HG03159 (cell line): ENCODE data around the gene OMA1.
A peak's percentile ranks its signal among the peaks of the same experiment; 100 is the strongest.
"Not testable (repeated sequence)": the region's sequence is repeated elsewhere in the genome, so short reads cannot be mapped to it uniquely, and the experiment has no call there.

ENCODE experiments used
- ATAC-seq: cut with Tn5 transposase; IDR thresholded peaks from one replicate; pipeline ENCODE4 v1.9.1; 2021; ENCODE audit warnings: mild to moderate bottlenecking, moderate library complexity; ENCODE audit not compliant: unreplicated experiment

The OMA1 gene

DNA sequence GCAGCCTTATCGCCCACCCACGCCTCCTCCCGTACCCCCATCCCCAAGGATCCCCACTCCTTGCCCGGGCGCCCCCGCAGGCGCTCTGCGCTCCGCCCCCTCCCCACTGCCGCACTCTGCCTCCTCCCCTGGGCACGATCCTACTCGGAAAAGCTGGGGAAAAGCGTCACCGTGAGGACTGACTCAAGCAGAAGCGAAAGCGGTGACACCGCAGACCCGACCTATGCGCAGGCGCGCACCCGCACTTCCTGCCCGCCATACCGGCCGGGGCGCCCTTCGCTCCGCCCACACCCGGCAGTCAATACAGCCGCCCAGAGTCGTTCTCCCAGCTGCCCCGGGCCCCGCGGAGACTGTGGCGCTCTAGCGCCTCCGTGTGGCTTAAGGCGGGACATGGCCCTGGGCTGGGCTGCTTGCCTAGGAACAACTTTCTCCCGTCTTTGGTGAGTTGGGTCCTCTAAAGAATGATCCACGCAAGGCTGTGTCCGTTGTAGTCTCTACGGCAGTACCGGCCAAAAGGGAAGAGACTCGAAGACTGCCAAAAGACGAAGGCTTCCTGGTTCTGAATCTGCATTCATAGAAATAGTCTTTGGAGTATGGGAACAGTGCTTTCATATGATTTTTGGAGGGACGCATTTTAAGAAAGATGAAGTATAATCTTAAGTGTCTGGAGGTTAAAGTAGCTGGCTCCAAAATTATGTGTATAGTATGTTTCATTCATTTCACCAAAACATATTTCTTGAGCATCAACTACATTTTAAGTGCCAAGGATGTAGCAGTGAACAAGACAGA is at the start of gene OMA1:
Gene OMA1, minus strand, starts transcription at position 207 of the 789 bp plus-strand sequence. CDS start 7,432 bp downstream, outside the sequence.
- peak; percentile 97 for ATAC-seq

DNA sequence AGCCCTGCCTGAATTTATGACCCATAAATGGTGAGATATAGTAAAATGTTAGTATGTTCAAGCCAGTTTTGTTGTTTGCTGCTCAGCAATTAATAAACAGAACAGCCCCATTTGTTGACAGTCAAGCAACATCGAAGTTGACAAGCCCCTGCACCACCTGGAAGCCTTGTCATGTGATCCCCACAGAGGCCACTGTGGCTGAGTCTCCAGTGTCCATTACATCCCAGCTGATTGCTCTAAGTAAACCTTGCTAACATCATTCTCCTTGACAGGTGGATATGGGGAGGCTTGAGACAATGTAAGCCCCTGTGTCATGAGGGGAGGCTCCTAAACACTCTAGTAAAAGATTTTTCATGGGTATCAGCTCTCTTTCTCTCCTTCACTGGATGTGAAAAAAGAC is 48.0 kb upstream of the OMA1 start:
- no peak for ATAC-seq

DNA sequence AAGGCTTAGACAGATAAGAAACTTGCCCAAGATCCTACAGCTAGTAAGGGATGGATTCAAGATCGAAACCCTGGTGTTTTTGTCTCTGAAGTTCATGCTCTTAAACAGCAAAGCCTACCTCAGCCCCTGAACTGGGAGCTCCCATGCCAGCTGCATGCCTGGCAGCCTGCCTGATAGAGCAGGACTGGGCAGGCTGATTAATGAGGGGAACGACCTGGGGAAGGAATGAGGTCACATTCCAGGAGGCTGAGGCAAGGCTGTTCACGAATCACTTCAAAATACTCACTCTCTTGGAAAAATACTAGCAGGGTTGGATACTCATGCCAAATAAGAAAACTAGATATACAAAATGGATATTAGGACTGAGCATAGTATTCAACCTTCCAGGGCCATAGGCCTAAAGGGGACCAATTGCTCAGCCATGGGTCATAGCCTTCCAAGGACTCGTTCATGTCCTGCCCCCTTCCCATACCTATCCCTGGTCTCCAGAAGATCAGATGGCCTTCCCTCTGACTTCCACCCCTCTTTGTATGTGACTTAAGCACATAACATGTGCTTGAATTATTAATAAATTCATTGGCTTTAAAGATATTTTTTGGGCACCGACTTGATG is 46.1 kb upstream of the OMA1 start:
- no peak for ATAC-seq

DNA sequence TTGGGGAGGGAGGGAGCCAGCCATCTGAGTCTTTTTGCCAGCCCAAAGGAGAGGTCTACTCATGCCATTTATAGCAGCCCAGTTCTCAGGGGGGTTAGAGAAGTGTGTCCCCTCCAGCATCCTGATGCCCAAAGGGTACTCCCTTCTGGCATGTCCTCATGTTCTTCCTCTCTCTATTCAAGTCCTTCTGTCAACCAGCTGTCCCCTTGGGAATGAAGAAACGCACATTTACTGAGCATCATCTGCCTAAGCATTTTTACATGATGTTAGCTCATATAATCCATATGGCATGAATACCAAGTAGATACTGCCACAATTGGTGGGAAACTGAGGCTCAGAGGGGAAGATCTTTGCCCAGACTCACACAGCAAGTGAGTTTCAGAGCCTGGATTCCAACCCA is 45.3 kb upstream of the OMA1 start:
- ATAC-seq = no peak

DNA sequence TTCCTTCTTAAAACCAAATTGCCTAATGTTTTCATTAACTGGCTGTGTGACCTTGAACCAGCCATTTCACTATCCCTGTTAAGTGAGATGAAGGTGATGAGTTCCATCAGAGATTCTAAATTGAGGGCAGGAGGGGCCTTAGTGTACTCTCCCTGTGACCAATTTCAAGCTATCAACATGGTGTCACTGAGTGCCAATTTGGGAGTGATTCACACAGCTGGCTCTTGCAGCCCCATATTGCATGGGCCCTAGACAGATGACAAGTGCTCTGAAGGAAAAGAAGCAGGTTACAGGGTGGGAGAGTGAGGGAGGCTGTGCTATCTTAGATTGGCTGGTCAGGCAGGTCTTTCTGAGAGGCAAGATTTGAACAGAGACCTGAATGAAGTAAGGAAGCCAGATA is 43.5 kb upstream of the OMA1 start:
- no peak for ATAC-seq

DNA sequence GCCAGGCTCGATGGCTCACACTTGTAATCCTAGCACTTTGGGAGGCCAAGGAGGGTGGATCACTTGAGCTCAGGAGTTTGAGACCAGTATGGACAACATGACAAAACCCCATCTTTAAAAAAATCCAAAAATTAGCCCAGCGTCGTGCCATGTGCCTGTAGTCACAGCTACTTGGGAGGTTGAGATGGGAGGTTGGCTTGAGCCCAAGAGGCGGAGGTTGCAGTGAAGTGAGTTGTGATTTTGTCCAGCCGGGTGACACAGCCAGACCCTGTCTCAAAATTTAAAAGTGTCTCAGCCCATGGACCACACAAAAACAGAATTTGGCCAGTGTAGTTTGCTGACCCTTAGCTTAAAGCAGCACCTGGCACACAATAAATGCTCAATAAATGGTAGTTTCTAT is 41.9 kb upstream of the OMA1 start:
- no peak for ATAC-seq

DNA sequence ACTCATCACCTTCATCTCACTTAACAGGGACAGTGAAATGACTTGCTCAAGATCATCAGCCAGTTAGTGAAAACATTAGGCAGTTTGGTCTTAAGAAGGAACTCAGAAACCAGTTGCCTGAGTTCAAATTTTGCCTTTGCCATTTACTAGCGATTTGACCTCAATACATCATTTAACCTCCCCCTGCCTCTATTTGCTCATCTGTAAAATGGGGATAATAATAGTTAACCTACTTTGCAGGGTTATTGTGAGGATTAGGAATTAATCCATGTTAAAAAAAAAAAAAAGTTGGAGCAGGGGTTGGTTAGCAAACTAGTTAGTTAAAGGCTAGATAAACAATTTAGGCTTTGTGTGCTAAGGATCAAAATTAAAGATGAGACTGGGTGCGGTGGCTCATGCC is 41.1 kb upstream of the OMA1 start:
- no peak for ATAC-seq

DNA sequence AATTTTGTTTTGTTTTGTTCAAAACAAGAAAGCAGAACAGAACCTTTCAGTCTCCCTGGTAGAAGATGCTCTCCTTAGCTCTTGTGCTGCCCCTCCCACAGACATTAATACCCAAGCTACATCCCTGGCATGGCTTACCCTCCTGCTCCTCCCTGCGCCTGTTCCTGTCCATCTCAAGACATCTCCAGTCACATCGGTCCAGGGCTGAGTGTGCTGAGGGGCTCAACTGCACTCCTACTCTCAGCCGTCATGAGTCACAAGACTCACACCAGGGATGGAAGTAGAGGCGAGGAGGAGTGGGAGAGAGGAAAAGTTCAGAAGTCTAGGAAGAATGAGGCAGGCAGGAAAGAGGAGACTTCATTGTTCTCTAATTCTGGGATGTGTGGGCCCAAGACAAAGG is 39.7 kb upstream of the OMA1 start:
- no peak for ATAC-seq

DNA sequence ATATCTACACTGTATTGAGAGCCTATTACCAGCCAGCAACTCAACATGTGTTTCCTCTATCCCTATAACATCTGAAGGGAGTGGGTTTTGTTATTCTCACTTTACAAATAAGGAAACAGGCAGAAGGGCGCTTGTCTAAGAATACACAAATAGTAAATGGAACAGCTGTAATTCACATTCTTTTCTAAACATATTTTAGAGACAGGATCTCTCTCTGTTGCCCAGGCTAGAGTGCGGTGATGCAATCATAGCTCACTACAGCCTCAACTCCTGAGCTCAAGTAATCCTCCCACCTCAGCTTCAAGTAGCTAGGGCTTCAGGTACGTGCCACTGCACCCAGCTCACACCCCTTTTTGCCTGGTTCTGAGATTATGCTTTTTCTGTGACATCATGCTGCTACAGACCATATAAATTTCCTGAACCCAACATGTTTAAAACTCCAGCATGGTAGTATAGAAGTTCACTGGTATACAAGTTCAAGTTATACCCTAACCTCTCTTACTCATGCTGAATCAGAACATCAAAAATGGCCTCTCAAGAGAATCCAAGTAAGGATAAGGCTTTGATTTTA is 39.1 kb upstream of the OMA1 start:
- ATAC-seq = no peak

DNA sequence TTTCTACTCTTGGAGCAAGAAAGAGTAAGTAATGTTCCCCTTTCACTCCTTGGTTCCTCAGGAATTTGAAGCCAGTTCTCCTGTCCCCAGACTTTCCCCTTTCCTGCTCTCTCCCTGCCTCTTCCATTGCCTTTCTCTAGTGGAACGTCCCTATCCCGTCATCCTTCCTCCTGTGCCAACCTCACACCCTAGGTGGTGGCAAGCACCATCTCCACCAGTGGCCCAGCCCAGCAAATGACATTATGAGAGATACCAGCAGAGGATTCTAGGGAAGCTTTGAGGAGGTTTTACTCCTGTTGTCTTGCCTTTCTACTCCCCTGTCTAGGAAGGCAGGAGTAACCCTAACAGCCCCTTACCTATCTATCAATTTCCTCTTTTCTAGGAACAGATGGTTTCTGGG is 38.6 kb upstream of the OMA1 start:
- ATAC-seq = no peak

DNA sequence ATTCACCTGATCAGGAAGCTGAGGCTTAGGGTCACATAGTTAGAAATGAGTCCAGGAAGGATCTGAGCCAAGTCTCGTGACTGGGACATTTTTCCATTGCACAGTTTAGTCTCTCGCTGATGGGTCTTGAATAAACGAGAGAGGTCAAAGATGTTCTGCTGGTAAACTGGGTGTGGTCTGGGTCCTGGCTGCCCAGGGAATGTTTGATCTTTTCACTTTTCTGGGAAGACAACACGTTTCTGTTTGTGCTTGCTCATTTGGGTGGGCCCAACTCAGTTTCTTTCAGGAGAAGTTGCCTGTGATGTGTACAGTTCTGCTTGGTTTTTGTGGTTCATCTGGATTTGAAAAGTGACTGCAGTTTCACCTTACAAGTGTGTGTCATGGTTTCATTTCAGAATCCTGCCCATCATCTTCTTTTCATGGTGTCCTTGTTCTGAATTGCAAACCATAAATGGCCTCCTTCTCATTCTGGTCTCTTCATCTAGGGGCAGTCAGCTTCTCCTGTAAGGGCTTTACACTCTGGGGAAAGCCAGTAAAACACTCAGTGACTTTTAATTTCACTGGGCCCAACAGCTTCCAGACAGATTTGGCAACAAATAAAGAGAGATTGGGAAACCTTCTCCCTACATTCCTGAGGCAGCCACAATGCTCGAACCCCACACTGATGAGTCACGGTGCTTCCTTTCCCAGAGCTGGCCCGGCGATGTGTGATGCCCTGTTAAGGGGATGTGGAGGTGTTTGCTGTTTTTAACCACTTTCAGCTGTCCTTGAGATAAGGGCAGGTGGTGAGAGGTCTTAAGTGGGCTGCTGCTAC is 37.8 kb upstream of the OMA1 start:
- ATAC-seq = peak; percentile 71

DNA sequence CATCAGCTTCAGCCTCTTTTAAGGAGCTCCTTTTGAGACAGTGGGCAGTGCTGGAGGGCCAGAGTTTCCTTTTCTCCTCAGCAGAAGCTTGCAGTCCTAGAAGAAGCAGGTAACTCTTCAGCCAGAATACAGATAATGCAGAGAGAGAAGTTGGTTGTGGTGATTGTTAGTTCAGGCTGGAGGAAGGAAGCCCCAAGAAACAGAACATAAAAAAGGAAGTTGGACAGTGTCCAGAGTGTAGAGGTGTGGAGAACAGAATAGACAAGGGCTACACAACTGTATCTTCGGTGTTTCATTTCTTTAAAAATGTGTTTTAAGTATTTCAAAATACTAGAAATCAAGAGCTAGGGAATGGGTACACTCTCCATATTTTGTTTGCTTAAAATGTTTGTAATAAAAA is 37.0 kb upstream of the OMA1 start:
- no peak for ATAC-seq

DNA sequence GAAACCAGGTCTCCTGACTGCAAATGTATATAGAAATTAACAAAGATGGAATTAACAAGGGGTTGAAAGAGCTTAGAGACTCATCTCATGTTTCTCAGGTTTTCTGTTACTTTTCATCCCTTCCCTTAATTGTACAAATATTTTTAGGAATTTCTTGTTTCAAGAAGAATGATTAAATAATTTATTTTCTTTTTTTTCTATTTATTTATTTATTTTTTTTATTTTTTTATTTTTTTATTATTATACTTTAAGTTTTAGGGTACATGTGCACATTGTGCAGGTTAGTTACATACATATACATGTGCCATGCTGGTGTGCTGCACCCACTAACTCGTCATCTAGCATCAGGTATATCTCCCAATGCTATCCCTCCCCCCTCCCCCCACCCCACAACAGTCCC is 35.6 kb upstream of the OMA1 start:
- not testable (repeated sequence) for ATAC-seq

DNA sequence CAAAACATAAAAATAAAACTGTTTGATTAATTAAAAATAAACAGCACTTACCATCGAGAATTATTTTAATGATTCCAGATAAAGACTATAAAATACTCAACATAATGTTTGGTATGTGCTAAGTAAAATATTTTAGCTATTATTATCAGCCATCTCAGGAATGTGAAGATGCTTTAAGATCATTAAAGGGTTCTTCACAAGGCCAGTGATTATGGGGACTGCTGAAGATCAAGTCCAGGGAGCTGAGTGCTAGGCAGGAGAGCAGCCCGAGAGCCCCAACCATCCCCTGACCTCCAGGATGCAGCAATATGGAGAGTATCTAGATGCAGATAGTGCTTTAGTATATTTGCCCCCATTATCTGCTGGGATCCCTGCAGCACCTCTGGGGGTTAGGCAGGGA is 35.1 kb upstream of the OMA1 start:
- no peak for ATAC-seq

DNA sequence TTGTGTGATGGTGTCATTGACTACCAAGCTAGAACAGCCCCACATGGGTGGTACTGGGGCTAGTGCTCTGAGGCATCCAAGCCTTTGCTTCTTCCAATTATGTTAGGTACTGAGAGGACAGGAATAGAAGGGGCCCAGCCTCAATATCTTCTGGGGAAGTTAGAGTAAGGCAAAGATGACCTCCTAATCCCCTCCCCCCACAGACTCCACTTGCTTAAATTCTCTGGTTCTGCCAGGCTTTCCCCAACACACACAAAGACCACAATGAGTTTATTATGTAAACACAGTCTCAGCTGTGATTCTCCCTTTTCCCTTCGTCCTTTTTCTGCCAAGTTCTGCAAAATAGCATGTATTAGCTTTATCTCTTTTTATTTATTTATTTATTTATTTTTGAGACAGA is 33.7 kb upstream of the OMA1 start:
- ATAC-seq = no peak

DNA sequence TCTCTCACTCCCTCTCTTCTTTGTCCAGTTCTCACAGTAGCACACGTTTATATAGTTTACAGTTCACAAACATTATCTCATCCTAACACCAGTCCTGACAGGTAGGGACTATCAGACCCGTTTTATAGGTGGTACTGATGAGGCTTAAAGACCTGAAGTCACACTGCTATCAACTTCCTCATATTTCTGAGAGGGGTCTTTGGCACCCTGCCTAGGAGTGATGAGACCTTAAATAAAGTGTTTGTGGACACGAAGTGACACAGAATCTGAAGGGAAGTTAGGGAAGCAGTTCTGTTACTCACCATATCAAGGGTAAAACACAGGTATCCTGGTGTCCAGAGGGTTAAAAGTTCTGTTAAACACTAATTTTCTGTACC is 31.1 kb upstream of the OMA1 start:
- ATAC-seq = no peak

DNA sequence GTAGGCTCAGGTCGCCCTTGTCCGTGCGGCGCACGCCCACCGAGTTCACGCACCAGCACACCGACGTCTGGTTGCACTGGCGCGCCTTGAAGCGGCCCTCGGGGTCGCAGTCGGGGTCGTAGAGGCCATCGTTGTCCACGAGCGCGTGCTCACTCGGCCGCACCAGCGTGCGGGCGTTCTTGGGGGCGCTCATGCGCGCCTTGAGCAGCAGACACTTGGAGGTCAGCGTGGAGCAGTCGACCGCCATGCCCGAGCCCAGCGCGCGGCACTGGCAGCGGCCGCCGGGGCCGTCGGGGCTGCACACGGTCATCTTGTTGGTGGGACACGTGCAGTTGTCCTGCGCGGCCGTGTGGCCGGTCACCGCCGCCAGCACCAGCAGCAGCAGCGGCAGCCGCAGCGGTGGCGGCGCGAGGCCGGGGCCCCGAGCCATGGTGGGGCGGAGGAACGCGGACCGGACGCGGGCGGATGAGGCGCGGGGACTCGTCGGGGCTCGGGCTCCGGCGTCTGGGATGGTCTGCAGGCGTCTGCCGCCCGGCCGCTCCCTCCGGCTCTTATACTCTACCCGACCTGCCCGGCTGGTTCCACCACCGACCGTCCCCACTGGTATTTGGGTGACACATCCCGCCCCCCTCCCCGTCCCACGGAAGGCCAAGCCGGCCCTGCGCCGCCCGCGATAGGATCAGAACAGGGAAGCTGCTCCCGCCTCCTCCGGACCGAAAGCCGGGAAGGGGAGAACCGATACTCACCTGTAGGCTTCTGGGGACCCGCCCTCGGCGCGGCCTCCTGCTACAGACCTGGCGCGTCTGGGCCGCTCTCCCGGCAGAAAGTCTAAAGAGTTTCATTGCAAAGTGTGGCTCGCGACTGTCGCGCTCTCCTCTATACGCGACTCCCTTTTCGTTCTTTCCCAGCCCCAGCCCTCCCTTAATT is 30.5 kb upstream of the OMA1 start, which contains the start of gene TACSTD2:
Gene TACSTD2, minus strand, starts transcription at position 526 of the 927 bp plus-strand sequence. Its CDS starts 96 bp downstream, at position 430.
- no peak for ATAC-seq

DNA sequence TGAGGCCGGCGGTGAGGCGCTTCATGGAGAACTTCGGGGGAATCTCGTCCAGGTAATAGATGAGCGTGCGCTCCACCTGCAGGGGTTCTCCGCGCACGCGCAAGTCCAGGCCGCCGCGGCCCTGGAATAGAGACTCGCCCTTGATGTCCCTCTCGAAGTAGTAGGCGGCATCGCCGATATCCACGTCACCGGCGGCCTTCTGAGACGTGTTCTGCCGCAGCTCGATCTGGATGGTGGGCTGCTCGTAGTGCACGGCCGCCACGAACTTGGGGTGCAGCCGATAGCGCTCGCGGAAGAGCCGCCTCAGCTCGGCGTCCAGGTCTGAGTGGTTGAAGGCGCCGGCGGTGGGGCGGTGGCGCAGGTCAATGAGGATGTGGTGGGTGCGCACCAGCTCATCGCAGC is 29.8 kb upstream of the OMA1 start:
- ATAC-seq = no peak

DNA sequence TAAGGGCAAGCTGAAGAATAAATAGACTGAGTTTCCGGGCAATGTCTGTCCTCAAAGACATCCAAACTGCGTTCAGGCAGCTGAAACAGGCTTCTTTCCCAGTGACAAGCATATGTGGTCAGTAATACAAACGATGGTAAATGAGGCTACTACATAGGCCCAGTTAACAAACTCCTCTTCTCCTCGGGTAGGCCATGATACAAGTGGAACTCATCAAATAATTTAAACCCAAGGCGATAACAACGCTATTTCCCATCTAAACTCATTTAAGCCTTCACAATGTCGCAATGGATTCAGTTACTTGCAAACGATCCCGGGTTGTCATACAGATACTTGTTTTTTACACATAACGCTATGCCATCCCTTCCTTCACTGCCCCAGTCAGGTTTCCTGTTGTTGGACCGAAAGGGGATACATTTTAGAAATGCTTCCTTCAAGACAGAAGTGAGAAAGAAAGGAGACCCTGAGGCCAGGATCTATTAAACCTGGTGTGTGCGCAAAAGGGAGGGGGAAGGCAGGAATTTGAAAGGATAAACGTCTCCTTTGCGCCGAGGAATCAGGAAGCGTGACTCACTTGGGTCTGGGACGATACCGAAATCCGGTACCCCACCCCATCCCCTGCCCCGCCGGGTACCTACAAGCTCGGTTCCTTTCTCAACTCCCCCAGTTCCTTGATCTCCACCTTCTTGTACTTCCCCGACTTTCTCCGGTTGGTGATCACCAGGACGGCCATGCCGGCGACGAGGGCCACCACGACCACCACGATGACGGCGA is 29.2 kb upstream of the OMA1 start:
- ATAC-seq = no peak

DNA sequence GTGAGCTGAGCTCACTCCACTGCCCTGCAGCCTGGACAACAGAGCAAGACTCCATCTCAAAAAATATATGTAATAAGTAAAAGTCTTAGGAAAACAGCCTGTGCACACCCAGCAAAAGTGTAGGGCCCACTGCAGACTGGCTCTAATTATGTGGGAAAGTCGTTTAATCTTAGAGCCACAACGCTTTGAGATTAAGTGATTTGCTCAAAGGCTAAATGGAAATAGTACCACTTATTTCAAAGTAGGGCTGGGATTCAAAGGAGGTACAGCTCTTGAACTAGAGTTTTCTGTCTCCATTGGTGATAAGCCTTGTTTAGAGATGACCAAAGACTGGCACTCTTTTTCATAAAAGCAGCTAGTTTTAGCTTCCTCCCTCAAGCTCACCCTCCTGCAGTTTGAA is 28.3 kb upstream of the OMA1 start:
- no peak for ATAC-seq
